ENCODE measurements around the gene ACSBG1.

ACSBG1 gene

GRCh38 chr15:78243058-78243457 lies 8.7 kb upstream of the ACSBG1 start:
- H3K4me3 ChIP-seq (ENCODE audit: low read length): no peak overlapping the region
- no peak for TF ChIP-seq ZNF274 (IDR thresholded peaks at IDR 0.05; ENCODE audit: low read depth, low read length)

GRCh38 chr15:78242128-78242527 lies 7.8 kb upstream of the ACSBG1 start:
- no peak overlapping the region for H3K4me3 ChIP-seq (ENCODE audit: low read length)
- no peak for TF ChIP-seq ZNF274 (IDR thresholded peaks at IDR 0.05; ENCODE audit: low read depth, low read length)

- H3K4me3 ChIP-seq (ENCODE audit: low read length): no peak overlapping the region
- no peak for TF ChIP-seq ZNF274 (IDR thresholded peaks at IDR 0.05; ENCODE audit: low read depth, low read length)
Observed at GRCh38 chr15:78241017-78241416, 6.7 kb upstream of the ACSBG1 start.

GRCh38 chr15:78239811-78240210 lies 5.4 kb upstream of the ACSBG1 start:
- H3K4me3 ChIP-seq (ENCODE audit: low read length): no peak overlapping the region
- TF ChIP-seq ZNF274 (IDR thresholded peaks at IDR 0.05; ENCODE audit: low read depth, low read length): no peak

- H3K4me3 ChIP-seq (ENCODE audit: low read length): no peak overlapping the region
Observed at GRCh38 chr15:78237146-78237545, 2.8 kb upstream of the ACSBG1 start.

GRCh38 chr15:78236491-78236890 lies 2.1 kb upstream of the ACSBG1 start:
- no peak for TF ChIP-seq ZNF274 (IDR thresholded peaks at IDR 0.05; ENCODE audit: low read depth, low read length)
- no peak overlapping the region for H3K4me3 ChIP-seq (ENCODE audit: low read length)

More at GRCh38 chr15:78237146-78237545, 2.8 kb upstream of the ACSBG1 start:
- no peak for TF ChIP-seq ZNF274 (IDR thresholded peaks at IDR 0.05; ENCODE audit: low read depth, low read length)

GRCh38 chr15:78233496-78233895 lies 869 bp downstream of the ACSBG1 start:
- TF ChIP-seq ZNF274 (IDR thresholded peaks at IDR 0.05; ENCODE audit: low read depth, low read length): no peak

GRCh38 chr15:78232951-78233350 lies 1.4 kb downstream of the ACSBG1 start:
- no peak for TF ChIP-seq ZNF274 (IDR thresholded peaks at IDR 0.05; ENCODE audit: low read depth, low read length)
- H3K4me3 ChIP-seq (ENCODE audit: low read length): no peak overlapping the region

More at GRCh38 chr15:78233496-78233895, 869 bp downstream of the ACSBG1 start:
- no peak overlapping the region for H3K4me3 ChIP-seq (ENCODE audit: low read length)

- no peak overlapping the region for H3K4me3 ChIP-seq (ENCODE audit: low read length)
- TF ChIP-seq ZNF274 (IDR thresholded peaks at IDR 0.05; ENCODE audit: low read depth, low read length): no peak
Observed at GRCh38 chr15:78229431-78230406, 4.6 kb downstream of the ACSBG1 start.

- no peak overlapping the region for H3K4me3 ChIP-seq (ENCODE audit: low read length)
- no peak for TF ChIP-seq ZNF274 (IDR thresholded peaks at IDR 0.05; ENCODE audit: low read depth, low read length)
Observed at GRCh38 chr15:78228356-78228996, 5.9 kb downstream of the ACSBG1 start.

GRCh38 chr15:78225783-78226541 lies 8.4 kb downstream of the ACSBG1 start:
- TF ChIP-seq ZNF274 (IDR thresholded peaks at IDR 0.05; ENCODE audit: low read depth, low read length): no peak
- no peak overlapping the region for H3K4me3 ChIP-seq (ENCODE audit: low read length)

- TF ChIP-seq ZNF274 (IDR thresholded peaks at IDR 0.05; ENCODE audit: low read depth, low read length): no peak
Observed at GRCh38 chr15:78224023-78224411, 10.3 kb downstream of the ACSBG1 start.

GRCh38 chr15:78223396-78224022 lies 10.9 kb downstream of the ACSBG1 start:
- TF ChIP-seq ZNF274 (IDR thresholded peaks at IDR 0.05; ENCODE audit: low read depth, low read length): no peak
- H3K4me3 ChIP-seq (ENCODE audit: low read length): no peak overlapping the region

More at GRCh38 chr15:78224023-78224411, 10.3 kb downstream of the ACSBG1 start:
- H3K4me3 ChIP-seq (ENCODE audit: low read length): no peak overlapping the region
